Measurements from ENCODE around the gene TMEM54. TPM values are rescaled to one million over a fixed set of nuclear protein-coding genes. Genes with fewer than 3 reads are reported as not detected.

Gene TMEM54
- total RNA-seq, 1 donor from 2014 or later, result 8.0 TPM

- DNase-seq (ENCODE audit: low read depth) (no peak), FAIRE-seq (no peak)
- H3K4me1 Mint-ChIP-seq (ENCODE audit: low read depth, unreplicated experiment), result no peaks in the 10 kb centered on the region
- H3K36me3 Mint-ChIP-seq (ENCODE audit: low read depth, unreplicated experiment), result peaks cover 2% of the 10 kb centered on the region
- H3K36me3 ChIP-seq (ENCODE audit: insufficient read depth, low read length), result no peaks in the 10 kb centered on the region
- H3K27ac ChIP-seq (ENCODE audit: low read depth, low read length), result no peak overlapping the region
- TF ChIP-seq EZH2 (IDR thresholded peaks at IDR 0.05; ENCODE audit: insufficient read depth, low read length) (no peak), CTCF (IDR thresholded peaks at IDR 0.05; ENCODE audit: insufficient read depth, low read depth, low read length) (no peak)
- H3K4me3 ChIP-seq (ENCODE audit: insufficient read depth, low read depth, low read length), result no peak overlapping the region
- H3K27me3 ChIP-seq (ENCODE audit: insufficient read depth, low read length), result peaks cover 3% of the 10 kb centered on the region
- H2AFZ ChIP-seq (ENCODE audit: low read depth, low read length), result no peak overlapping the region
- peaks cover 60% of the 10 kb centered on the region for H3K27me3 Mint-ChIP-seq (ENCODE audit: low read depth, unreplicated experiment)
- no peaks in the 10 kb centered on the region for H3K79me2 ChIP-seq (ENCODE audit: insufficient read depth, low read length)
- no peaks in the 10 kb centered on the region for H4K20me1 ChIP-seq (ENCODE audit: insufficient read depth, low read length)
- peak overlapping the region; percentile 80 for H3K4me3 Mint-ChIP-seq (ENCODE audit: unreplicated experiment)
- no peaks in the 10 kb centered on the region for H3K9me3 Mint-ChIP-seq (ENCODE audit: unreplicated experiment)
- peaks cover 2% of the 10 kb centered on the region for H3K4me1 ChIP-seq (ENCODE audit: insufficient read depth, low read length)
- no peak overlapping the region for H3K9ac ChIP-seq (ENCODE audit: low read length)
- H3K27ac Mint-ChIP-seq (ENCODE audit: unreplicated experiment), result no peak overlapping the region
- no peaks in the 10 kb centered on the region for H3K9me3 ChIP-seq (ENCODE audit: insufficient read depth, low read depth, low read length)
- H3K4me2 ChIP-seq (ENCODE audit: low read length), result no peak overlapping the region
Observed at GRCh38 chr1:32899586-32900296, 1.4 kb downstream of the TMEM54 start.

GRCh38 chr1:32898958-32899357, 2.2 kb downstream of the TMEM54 start:
- Histone ChIP-seq H3K9me3 (ENCODE audit: insufficient read depth, low read depth, low read length) (no peaks in the 10 kb centered on the region), H3K36me3 (ENCODE audit: insufficient read depth, low read length) (no peaks in the 10 kb centered on the region), H3K27ac (ENCODE audit: low read depth, low read length) (no peak overlapping the region), H3K79me2 (ENCODE audit: insufficient read depth, low read length) (no peaks in the 10 kb centered on the region), H4K20me1 (ENCODE audit: insufficient read depth, low read length) (no peaks in the 10 kb centered on the region), H3K4me1 (ENCODE audit: insufficient read depth, low read length) (peaks cover 2% of the 10 kb centered on the region), H3K9ac (ENCODE audit: low read length) (no peak overlapping the region), H3K27me3 (ENCODE audit: insufficient read depth, low read length) (peaks cover 3% of the 10 kb centered on the region), H3K4me3 (ENCODE audit: insufficient read depth, low read depth, low read length) (no peak overlapping the region), H3K4me2 (ENCODE audit: low read length) (no peak overlapping the region), H2AFZ (ENCODE audit: low read depth, low read length) (no peak overlapping the region)
- Mint-ChIP-seq H3K9me3 (ENCODE audit: unreplicated experiment) (no peaks in the 10 kb centered on the region), H3K27ac (ENCODE audit: unreplicated experiment) (no peak overlapping the region), H3K36me3 (ENCODE audit: low read depth, unreplicated experiment) (peaks cover 2% of the 10 kb centered on the region), H3K4me1 (ENCODE audit: low read depth, unreplicated experiment) (no peaks in the 10 kb centered on the region), H3K27me3 (ENCODE audit: low read depth, unreplicated experiment) (peaks cover 58% of the 10 kb centered on the region), H3K4me3 (ENCODE audit: unreplicated experiment) (no peak overlapping the region)
- no peak for DNase-seq (ENCODE audit: low read depth)
- TF ChIP-seq EZH2 (IDR thresholded peaks at IDR 0.05; ENCODE audit: insufficient read depth, low read length) (no peak), CTCF (IDR thresholded peaks at IDR 0.05; ENCODE audit: insufficient read depth, low read depth, low read length) (no peak)
- no peak for FAIRE-seq

GRCh38 chr1:32898056-32898455, 3.1 kb downstream of the TMEM54 start:
- Histone ChIP-seq H3K4me3 (ENCODE audit: insufficient read depth, low read depth, low read length) (no peak overlapping the region), H3K9me3 (ENCODE audit: insufficient read depth, low read depth, low read length) (no peaks in the 10 kb centered on the region), H2AFZ (ENCODE audit: low read depth, low read length) (no peak overlapping the region), H3K27ac (ENCODE audit: low read depth, low read length) (no peak overlapping the region), H3K4me2 (ENCODE audit: low read length) (no peak overlapping the region), H3K79me2 (ENCODE audit: insufficient read depth, low read length) (no peaks in the 10 kb centered on the region), H4K20me1 (ENCODE audit: insufficient read depth, low read length) (no peaks in the 10 kb centered on the region), H3K4me1 (ENCODE audit: insufficient read depth, low read length) (peaks cover 2% of the 10 kb centered on the region), H3K36me3 (ENCODE audit: insufficient read depth, low read length) (no peaks in the 10 kb centered on the region), H3K27me3 (ENCODE audit: insufficient read depth, low read length) (peaks cover 3% of the 10 kb centered on the region), H3K9ac (ENCODE audit: low read length) (no peak overlapping the region)
- H3K27me3 Mint-ChIP-seq (ENCODE audit: low read depth, unreplicated experiment), result peaks cover 59% of the 10 kb centered on the region
- no peaks in the 10 kb centered on the region for H3K9me3 Mint-ChIP-seq (ENCODE audit: unreplicated experiment)
- H3K36me3 Mint-ChIP-seq (ENCODE audit: low read depth, unreplicated experiment), result peaks cover 2% of the 10 kb centered on the region
- no peak overlapping the region for H3K27ac Mint-ChIP-seq (ENCODE audit: unreplicated experiment)
- TF ChIP-seq CTCF (IDR thresholded peaks at IDR 0.05; ENCODE audit: insufficient read depth, low read depth, low read length) (no peak), EZH2 (IDR thresholded peaks at IDR 0.05; ENCODE audit: insufficient read depth, low read length) (no peak)
- no peaks in the 10 kb centered on the region for H3K4me1 Mint-ChIP-seq (ENCODE audit: low read depth, unreplicated experiment)
- no peak overlapping the region for H3K4me3 Mint-ChIP-seq (ENCODE audit: unreplicated experiment)
- FAIRE-seq (no peak), DNase-seq (ENCODE audit: low read depth) (no peak)
